HFFc6 (cell line): ENCODE data around the gene PSME2. TPM values are rescaled to one million over a fixed set of nuclear protein-coding genes. Genes with fewer than 3 reads are reported as not detected.

Experiments
- DNase-seq: peaks from one replicate; pipeline ENCODE4 v3.0.0-alpha.2; 2018
- H3K27ac Mint-ChIP-seq: 2 replicates; pipeline ENCODE4 v1.8.0; 2020; ENCODE audit warnings: mild to moderate bottlenecking, mixed read lengths
- H3K27me3 Mint-ChIP-seq: 2 replicates; pipeline ENCODE4 v1.8.0; 2021; ENCODE audit warnings: mild to moderate bottlenecking, moderate library complexity, mixed read lengths; ENCODE audit not compliant: insufficient read depth
- H3K36me3 Mint-ChIP-seq: 2 replicates; pipeline ENCODE4 v1.8.0; 2021; ENCODE audit warnings: low read depth, mixed read lengths
- H3K4me1 Mint-ChIP-seq: 2 replicates; pipeline ENCODE4 v1.8.0; 2020; ENCODE audit warnings: low read depth, mixed read lengths
- H3K4me3 Mint-ChIP-seq: 2 replicates; pipeline ENCODE4 v1.8.0; 2020; ENCODE audit warnings: mild to moderate bottlenecking, moderate library complexity, mixed read lengths
- H3K9me3 Mint-ChIP-seq: 2 replicates; pipeline ENCODE4 v1.8.0; 2020; ENCODE audit warnings: mild to moderate bottlenecking, mixed read lengths
- CTCF ChIP-seq: fragments of 200-600 bp; sonication (generic); IDR thresholded peaks from 2 replicates; pipeline ENCODE4 v1.5.0; 2021; ENCODE audit warnings: antibody characterized with exemption, mild to moderate bottlenecking
- total RNA-seq, 6 experiments: library from RNA; stranded (reverse); fragmentation: NEBNext Ultra II Directional; extraction: Animal tissue kit (Norgen Biotek cat#: 25700); gene quantifications; 2 replicates in 1 of 6; 3 replicates in 5 of 6; pipeline ENCODE4 v1.2.3, GENCODE V29; 2021

Gene PSME2
- total RNA-seq, 6 experiments from 2014 or later: 108 to 143 (median 136) TPM

GRCh38 chr14:24138396-24139271 lies 7.8 kb downstream of the PSME2 start:
- Mint-ChIP-seq H3K4me1 (peaks cover 56% of the 10 kb centered on the region), H3K36me3 (peaks cover 36% of the 10 kb centered on the region), H3K9me3 (no peaks in the 10 kb centered on the region), H3K27ac (peak overlapping the region; percentile 36; the same call in 1 of the 2 replicates), H3K4me3 (peak overlapping the region; percentile 95), H3K27me3 (peaks cover 6% of the 10 kb centered on the region)
- no peak for DNase-seq
- no peak for TF ChIP-seq CTCF

- H3K4me3 Mint-ChIP-seq: no peak overlapping the region
- peaks cover 29% of the 10 kb centered on the region for H3K36me3 Mint-ChIP-seq
- TF ChIP-seq CTCF: no peak
Measured at GRCh38 chr14:24137529-24138395, 8.6 kb downstream of the PSME2 start.

GRCh38 chr14:24136684-24137528 lies 9.5 kb downstream of the PSME2 start:
- peaks cover 29% of the 10 kb centered on the region for H3K36me3 Mint-ChIP-seq
- no peak for DNase-seq
- peak overlapping the region; percentile 85 for H3K4me3 Mint-ChIP-seq
- TF ChIP-seq CTCF: no peak
- H3K27me3 Mint-ChIP-seq: peaks cover 6% of the 10 kb centered on the region
- no peaks in the 10 kb centered on the region for H3K9me3 Mint-ChIP-seq
- H3K27ac Mint-ChIP-seq: peak overlapping the region; percentile 78
- peaks cover 41% of the 10 kb centered on the region for H3K4me1 Mint-ChIP-seq

More at GRCh38 chr14:24137529-24138395, 8.6 kb downstream of the PSME2 start:
- Mint-ChIP-seq H3K9me3 (no peaks in the 10 kb centered on the region), H3K27ac (no peak overlapping the region), H3K27me3 (peaks cover 6% of the 10 kb centered on the region), H3K4me1 (peaks cover 47% of the 10 kb centered on the region)
- DNase-seq: no peak

- Mint-ChIP-seq H3K4me1 (peaks cover 38% of the 10 kb centered on the region), H3K27ac (peak within 1 kb of the TSS; percentile 78), H3K36me3 (peaks cover 29% of the 10 kb centered on the region)
Measured at GRCh38 chr14:24135834-24136683, 10.4 kb downstream of the PSME2 start, which contains the start of gene PSME1. Gene PSME1 (plus strand): TSS chr14:24136194. CDS start chr14:24136263, 69 bp downstream.

More at GRCh38 chr14:24135834-24136683, 10.4 kb downstream of the PSME2 start, which contains the start of gene PSME1:
- Mint-ChIP-seq H3K4me3 (peak within 1 kb of the TSS; percentile 85), H3K27me3 (peaks cover 8% of the 10 kb centered on the region), H3K9me3 (no peaks in the 10 kb centered on the region)
- peak; percentile 77 for DNase-seq
- no peak for TF ChIP-seq CTCF
